AG10803 (cell line): ENCODE measurements around the gene SCAF8.

Source experiments
- DNase-seq: peaks from one replicate; pipeline ENCODE4 v3.0.0; 2010; ENCODE audit warnings: low read depth
- H3K4me3 ChIP-seq: 2 replicates; pipeline ENCODE4 v1.5.1; 2011; ENCODE audit warnings: mild to moderate bottlenecking, low read length, control low read depth
- TF ChIP-seq, protein P1 (sequence below): conservative IDR thresholded peaks from 2 replicates; pipeline ENCODE4 v1.5.1; 2011; ENCODE audit warnings: mild to moderate bottlenecking, low read length, control low read depth, inconsistent platforms

Gene SCAF8

DNA sequence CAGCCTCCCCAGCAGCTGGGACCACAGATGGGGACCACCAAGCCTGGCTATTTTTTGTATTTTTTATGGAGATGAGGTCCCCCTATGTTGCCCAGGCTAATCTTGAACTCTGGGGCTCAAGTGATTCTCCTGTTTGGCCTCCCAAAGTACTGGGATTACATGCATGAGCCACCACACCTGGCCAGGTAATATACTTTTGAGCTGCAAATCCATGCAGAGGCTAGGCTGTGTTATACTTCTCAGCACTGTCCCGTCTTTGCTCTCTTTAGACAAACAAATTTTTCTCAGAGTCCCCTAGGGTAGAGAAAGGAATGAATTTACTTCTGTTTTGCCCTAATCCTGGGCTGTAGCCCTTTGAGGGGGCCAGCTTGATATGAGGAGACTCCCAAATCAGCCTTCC is 13.4 kb upstream of the SCAF8 start:
- no peak overlapping the region for H3K4me3 ChIP-seq
- DNase-seq = no peak
- TF ChIP-seq, protein P1, sequence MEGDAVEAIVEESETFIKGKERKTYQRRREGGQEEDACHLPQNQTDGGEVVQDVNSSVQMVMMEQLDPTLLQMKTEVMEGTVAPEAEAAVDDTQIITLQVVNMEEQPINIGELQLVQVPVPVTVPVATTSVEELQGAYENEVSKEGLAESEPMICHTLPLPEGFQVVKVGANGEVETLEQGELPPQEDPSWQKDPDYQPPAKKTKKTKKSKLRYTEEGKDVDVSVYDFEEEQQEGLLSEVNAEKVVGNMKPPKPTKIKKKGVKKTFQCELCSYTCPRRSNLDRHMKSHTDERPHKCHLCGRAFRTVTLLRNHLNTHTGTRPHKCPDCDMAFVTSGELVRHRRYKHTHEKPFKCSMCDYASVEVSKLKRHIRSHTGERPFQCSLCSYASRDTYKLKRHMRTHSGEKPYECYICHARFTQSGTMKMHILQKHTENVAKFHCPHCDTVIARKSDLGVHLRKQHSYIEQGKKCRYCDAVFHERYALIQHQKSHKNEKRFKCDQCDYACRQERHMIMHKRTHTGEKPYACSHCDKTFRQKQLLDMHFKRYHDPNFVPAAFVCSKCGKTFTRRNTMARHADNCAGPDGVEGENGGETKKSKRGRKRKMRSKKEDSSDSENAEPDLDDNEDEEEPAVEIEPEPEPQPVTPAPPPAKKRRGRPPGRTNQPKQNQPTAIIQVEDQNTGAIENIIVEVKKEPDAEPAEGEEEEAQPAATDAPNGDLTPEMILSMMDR = no peak

DNA sequence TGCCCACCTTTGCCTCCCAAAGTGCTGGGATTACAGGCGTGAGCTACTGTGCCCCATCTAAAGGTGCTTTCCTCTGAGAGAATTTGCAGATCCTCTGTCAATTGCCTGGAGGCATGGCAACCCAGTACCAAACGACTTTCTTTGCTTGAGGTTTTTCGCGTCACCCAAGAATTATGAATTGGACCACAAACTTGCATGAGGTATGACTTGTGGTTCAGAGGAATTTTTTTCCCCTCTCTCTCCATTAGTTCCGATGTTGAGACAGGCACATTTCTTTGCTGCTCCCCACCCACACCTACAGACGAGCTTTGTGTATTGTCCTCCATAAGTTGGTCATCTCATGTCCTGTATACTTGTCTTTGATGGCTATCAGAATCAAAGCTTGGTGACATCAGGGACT is 11.8 kb upstream of the SCAF8 start:
- TF ChIP-seq, protein P1 = no peak
- DNase-seq = peak; percentile 65
- H3K4me3 ChIP-seq = no peak overlapping the region

- DNase-seq = no peak
- TF ChIP-seq, protein P1 = no peak
These were observed 6.3 kb upstream of the SCAF8 start for GRCh38 chr6:154726887-154727286.

GRCh38 chr6:154731296-154732218 is 1.7 kb upstream of the SCAF8 start:
- H3K4me3 ChIP-seq = no peak overlapping the region
- TF ChIP-seq, protein P1 = no peak

More at GRCh38 chr6:154726887-154727286, 6.3 kb upstream of the SCAF8 start:
- no peak overlapping the region for H3K4me3 ChIP-seq

DNA sequence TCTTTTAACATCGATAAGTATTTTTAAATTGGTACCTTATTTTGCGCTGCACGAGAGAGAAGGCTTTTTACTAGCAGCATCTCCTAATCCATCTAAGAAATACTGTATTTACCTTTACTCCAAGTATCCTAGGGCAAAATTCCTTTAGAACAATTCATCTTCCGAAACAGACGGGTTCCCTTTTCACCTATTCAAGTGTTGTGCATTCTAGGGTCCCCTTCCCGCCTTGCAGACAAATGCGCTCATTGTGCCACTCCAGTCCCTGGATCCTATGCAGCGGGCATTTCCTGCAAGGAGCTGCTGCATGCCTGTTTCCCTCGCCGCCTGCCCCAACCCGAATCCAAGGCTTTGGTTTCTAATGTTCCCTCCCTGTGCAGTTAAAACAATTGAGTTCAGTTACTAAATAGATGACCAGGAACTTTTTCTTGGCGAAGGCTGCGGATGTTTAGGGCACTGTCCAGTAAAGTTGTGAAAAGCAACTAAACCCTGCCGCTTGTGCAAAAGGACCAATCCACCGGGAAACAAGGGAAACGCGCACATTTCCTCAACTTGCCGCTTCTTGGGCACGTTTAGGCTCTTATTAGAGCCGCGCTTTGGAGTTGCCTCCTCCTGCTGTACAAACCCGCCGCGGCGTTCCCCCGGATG is 556 bp upstream of the SCAF8 start:
- DNase-seq = peak; percentile 60

More at GRCh38 chr6:154731296-154732218, 1.7 kb upstream of the SCAF8 start:
- no peak for DNase-seq

DNA sequence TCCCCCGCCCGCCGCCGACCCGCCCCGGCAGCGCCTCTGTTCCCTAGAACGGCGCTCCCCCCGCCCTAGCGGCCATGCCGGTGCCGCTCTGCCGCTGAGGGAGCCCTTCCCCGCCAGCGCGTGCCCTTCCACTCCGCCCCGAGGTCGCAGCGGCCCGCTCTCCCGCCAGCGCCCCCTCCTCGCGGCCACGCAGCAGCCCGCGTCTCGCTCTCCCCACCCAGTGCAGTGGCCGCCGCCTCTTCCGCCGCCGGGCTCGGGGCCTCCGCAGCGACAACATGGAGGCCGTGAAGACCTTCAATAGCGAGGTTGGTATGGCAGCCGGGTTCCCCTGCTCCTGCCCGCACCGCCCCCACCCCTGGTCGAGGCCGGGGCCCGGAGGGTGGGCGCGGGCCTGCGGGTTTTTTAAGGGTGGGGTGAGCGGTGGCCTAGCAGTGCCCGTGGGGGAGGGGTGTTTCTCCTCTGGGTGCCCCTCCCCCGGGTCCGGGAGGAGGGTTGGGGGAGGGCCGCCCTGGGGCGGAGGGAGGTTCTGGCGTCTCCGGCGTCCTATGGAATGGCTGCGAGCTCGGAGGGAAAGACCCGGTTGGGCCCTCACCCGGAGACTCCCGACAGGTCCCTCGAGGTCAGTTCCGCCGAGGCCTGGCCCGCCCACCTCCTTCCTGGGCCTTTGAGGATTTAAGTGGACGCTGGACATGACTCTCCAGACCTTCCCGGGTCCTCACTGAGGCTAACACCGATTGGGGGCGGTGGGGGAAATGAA is 588 bp downstream of the SCAF8 start:
- TF ChIP-seq, protein P1 = no peak
- peak overlapping the region; percentile 73 for H3K4me3 ChIP-seq
- DNase-seq = peak; percentile 97

More for the DNA sequence above, 556 bp upstream of the SCAF8 start:
- peak overlapping the region; percentile 62 for H3K4me3 ChIP-seq
- TF ChIP-seq, protein P1 = no peak
